Panc1 (cell line): ENCODE measurements around the gene PTK6.

Experiments used
- CTCF ChIP-seq: fragments of 450-650 bp; IDR thresholded peaks from 2 replicates; pipeline ENCODE4 v1.5.1; 2017; ENCODE audit warnings: mild to moderate bottlenecking
- SIN3A ChIP-seq: IDR thresholded peaks from 2 replicates; pipeline ENCODE4 v1.6.1; 2012; ENCODE audit warnings: low read depth, mild to moderate bottlenecking, low read length, moderate library complexity, borderline replicate concordance; ENCODE audit not compliant: insufficient read depth

GRCh38 chr20:63527184-63527583 lies 10.0 kb downstream of the PTK6 start:
- TF ChIP-seq CTCF (no peak), SIN3A (no peak)
